Femur (tissue), 1 donor: ENCODE measurements around the gene PDGFB.
"Not testable (repeated sequence)": the region's sequence is repeated elsewhere in the genome, so short reads cannot be mapped to it uniquely, and the experiment has no call there.

ENCODE experiments used
- DNase-seq: peaks from one replicate; pipeline ENCODE4 v3.0.0-alpha.2; 2017

PDGFB gene

DNA sequence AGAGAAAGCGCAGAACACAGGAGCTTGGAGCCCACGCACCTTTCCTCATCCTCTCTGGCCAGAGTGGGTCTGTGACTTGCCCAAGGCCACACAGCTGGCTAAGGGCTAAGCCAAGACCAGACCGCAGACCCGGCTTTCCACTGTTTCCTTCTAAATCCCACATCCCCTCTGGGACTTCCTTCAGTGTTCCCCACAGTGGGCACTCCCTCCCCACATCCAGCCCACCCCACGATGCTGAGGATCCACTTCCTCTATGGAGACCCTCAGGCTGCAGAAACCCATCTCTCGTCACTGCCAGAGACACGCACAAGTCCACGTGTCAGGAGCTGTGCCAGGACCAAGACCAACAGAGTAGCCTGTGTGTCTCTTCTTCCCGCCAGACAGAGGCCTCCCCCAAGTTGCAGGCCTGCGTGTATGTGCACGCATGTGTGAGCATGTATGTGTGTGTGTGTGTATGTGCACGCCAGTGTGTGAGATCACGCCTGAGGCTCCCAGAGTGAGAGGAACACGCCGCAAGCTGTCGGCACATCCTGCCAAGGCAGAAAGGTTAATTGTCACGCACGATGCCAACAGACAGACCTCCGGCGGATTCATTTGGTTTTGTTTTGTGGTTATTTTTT lies 21.6 kb downstream of the PDGFB start:
- DNase-seq, result no peak

- no peak for DNase-seq
These were observed 22.6 kb downstream of the PDGFB start for GRCh38 chr22:39221999-39222686.

DNA sequence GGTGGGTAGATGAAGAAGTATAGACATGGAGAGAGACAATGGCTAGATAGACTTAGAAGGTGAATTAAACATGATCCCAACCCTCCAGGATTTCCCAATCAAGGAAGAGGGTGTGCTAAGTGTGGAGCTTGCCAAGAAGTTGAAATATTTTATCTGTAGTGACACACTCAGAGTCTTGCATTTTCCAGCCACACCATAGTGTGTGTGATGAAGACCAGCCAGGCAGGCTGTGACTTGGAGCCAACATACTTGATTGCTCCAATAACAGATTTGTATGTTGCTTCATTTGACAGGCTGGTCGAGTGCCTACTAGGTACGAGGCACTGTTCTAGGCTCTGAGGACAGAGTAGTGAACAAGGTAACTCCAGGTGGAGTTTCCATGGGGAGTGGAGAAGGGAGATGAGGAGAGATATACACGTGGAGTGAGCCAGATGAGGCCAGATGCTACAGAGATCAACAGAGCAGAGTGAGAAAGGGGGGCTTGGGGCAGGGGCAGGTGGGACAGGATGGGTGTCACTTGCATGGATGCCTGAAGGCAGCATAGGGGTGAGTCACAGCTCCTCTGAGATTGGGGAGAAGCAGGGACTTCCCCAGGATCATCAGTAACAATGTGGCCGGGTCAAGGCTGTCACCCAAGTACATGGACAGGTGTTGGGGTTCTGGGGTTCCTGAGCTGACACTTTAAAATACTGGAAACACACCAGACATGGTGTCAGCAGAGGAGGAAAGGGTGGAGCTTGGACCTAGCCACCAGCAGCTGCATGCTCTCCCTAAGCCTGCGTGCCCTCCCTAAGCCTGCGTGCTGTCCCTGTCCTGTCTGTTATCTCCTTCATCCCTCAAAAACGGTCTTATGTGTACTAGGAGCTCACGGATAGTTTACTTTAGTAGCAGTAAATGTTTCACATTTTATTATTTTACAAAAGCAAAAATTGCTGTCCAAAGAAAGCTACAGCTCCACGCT lies 23.6 kb downstream of the PDGFB start:
- DNase-seq, result no peak

DNA sequence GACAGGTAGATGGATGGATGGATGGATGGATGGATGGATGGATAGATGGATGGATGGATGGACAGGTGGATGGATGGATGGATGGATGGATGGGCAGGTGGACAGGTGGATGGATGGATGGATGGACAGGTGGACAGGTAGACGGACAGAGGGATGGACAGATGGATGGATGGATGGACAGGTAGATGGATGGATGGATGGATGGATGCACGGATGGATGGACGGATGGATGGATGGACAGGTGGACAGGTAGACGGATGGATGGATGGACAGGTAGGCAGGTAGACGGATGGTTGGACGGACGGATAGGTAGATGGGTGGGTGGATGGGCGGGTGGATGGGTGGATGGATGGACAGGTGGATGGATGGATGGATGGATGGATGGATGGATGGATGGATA lies 24.3 kb downstream of the PDGFB start:
- no peak for DNase-seq

DNA sequence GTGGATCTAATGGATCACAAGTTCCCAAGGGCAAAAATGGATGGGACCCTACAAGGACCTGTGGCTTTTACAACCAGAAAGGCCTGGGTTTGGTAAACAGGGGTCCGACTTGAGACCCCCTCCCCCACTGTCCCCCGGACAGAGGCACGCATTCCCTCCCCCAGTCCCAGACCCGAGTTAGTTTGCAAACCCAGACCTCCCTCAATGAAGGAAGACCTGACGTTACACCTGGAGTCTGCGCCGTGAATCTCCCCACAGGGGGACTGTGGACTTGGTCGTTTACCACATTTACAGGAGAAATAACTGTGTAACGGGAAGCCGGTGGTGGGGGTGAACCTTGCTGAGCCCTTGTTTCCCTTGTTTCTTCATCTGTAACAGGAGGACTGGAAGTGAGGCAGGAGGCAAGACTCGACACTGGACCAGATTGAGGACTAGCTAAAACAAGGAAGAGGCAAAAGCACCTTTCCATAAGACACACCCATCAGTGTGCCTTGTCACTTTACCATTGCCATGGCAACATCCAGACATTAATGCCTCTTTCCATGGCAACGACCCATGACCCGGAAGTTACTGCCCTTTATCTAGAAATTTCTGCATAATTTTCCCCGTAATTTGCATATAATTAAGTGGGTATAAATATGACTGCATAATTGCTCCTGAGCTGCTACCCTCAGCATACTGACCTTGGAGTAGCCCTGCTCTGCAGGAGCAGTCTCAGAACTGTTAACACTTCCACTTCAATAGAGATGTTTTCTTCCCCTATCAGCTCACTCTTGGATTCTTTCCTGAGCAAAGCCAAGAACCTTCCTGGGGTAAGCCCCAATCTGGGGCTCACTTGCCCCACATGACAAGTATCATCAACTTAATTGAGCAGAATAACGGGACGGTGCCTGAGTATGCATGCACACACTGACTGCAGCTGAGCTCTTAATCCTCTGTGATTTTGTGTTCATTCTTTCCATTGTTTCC lies 25.4 kb downstream of the PDGFB start:
- DNase-seq, result no peak

- not testable (repeated sequence) for DNase-seq
These were observed 26.4 kb downstream of the PDGFB start for GRCh38 chr22:39218432-39218831.

DNA sequence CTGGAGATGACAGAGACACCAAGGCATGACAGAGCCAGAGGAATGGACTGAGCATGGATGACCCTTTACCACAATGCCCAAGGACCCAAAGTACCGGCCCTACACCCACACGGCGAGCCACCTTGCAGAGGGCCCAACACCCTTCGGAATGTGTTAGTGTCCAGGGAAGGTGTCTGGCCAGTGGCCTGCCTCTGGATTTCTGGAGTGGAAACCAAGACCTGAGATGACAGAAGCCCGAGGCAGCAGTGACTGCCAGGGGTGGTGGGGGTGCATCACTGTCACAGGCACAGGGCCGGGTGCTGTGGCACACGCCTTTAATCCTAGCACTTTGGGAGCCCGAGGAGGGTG lies 28.7 kb downstream of the PDGFB start:
- DNase-seq, result no peak

GRCh38 chr22:39215426-39216142 lies 29.2 kb downstream of the PDGFB start:
- DNase-seq, result no peak

- DNase-seq, result no peak
These were observed 29.7 kb downstream of the PDGFB start for GRCh38 chr22:39215070-39215396.

DNA sequence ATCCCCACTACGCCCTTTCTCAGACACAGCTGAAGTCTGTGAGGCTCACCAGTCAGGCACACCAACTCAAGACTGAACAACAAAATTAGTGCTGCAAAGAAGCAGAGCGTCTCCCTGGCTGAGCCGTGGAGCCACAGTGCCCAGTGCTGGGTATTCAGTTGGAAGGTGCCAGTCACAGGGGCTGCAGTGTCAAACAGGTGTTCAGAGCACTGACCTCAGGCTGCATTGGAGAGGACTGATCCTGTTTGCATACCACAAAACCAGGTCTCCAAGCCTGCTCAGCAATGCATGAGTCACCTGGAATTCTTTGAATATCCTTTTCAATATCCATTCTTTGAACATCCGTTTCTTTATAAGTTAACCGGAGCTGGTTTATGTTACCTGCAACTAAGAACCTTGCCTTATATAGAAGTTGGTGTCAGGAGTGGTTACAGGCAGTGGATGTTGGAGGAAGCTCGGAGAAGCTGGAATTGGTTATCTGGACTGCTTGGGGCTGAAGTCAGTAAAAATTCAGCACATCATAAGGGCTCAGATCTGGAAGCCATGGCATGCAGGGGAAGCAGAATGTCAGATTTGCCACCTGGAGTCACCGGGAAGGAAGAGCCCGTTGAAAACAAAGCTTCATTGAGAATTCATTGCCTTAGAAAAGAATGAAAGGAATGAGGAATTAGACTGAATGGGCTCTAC lies 30.3 kb downstream of the PDGFB start:
- DNase-seq, result no peak

- DNase-seq, result no peak
These were observed 30.8 kb downstream of the PDGFB start for GRCh38 chr22:39214006-39214382.

DNA sequence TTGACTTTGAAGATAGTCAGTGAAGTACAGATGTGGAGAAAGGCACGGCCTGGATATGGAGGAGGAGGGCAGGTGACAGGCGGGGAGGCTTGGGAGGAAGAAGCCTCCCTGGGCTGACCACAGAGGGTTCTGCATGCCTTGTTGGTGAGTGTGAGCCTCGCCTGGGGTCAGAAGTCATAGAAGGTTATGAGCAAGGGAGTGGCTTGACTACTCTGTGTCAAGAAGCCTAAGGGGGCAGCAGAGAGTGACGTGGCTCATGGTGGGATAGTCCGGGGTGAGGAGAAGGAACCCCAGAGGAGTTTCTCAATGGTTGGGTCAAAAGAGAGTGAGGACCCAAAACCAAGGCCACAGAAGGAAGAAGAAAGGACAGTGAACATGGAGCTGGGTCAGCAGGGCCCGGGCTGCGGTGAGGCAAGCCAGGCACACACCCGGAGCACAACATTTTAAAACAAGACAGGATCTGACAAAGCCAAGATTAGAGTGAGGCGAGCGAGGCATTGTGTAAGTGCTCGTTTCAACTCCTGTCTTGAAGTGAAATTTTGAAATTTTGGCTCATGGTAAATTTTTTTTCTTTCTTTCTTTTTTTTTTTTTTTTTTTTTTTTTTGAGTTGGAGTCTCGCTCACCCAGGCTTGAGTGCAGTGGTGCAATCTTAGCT lies 31.9 kb downstream of the PDGFB start:
- DNase-seq, result no peak

GRCh38 chr22:39209756-39210155 lies 35.0 kb downstream of the PDGFB start:
- no peak for DNase-seq

GRCh38 chr22:39208013-39208680 lies 36.6 kb downstream of the PDGFB start:
- no peak for DNase-seq

DNA sequence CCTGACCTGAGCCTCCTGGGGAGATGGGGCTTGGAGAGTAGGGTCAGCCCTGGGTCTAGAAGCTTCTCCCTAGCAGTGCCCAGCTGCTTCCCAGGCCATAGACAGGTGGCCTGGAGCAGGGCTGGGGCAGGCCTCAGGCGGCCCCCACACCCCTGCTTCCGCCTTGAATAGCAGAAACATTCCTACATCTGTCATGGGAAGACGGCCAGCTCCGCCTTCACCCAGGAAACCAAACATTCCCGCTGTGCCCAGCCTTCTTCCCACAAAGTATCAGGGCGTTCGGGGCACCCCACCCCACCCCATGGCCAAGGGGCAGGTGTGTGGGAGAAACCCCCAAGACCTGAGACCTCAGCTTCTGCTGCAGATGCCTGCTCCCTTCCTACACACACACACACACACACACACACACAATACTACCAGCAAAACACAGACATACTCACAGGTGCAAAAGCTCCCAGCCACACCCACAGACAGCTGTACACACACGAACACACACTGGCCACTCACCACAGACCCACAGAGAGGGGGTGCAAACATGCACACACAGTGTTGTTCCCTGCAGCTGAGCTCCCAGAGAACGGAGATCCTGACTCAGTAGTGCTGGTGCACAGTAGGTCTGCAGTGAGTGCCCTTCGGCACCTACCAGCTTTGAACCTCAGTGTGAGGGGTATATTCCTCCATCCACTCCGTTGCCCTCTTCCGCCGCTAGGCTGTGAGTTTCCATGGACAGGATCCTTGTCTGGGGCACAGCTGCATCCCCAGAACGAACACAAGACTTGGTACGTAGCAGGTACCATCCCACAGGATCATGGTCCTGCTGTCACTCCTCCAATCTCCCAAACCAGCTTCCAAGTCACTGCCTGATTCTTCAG lies 37.4 kb downstream of the PDGFB start:
- peak; percentile 52 for DNase-seq

GRCh38 chr22:39206491-39206890 lies 38.3 kb downstream of the PDGFB start:
- DNase-seq, result no peak

DNA sequence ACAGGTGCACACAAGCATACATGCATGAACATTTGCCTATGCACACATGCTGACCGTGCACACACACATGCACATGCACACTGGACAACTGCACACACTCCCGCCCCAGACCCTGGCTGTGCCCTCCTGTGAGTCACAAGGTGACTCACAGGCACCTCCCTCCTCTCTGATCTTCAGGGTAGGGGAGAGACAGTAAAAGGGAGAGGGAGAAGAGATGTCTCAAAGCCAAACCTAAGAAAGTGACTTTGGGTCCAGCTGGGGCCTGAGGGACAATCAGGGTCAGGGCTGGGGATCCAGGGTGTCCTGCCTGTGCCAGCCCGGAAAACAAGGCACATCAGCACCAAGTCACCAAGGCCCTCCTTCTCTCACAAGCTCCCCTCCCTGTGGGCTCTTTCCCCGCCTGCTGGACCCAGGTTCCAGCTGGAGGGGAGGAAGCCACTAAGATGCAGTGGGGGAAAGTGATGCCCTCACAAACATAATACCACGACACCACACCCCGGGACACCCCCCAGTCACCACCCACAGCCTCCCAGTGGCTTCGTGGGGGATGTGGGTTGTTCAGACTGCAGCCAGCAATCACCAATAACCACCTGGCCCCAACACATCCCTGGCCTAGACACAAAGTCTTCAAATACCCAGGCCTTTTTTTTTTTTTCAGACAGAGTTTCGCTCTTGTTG lies 39.3 kb downstream of the PDGFB start:
- no peak for DNase-seq

DNA sequence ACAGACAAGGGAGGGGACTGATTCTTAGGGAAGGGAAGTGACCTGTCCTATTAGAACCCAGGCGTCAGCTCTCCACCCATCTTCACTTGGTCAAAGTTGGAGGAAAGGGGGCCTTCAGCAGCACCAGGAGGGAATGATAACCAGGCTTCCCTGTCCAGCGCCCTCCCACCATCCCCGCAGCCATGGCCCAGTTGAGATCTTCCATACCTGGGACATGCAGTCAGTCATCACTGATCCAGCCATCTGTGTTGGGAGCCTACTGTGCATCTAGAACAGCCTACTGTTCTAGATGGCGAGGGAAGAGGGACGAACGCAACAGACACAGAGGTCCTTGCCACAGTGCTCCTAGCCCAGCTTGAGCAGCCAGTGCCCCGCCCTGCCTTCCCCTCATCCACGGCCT lies 40.6 kb downstream of the PDGFB start:
- DNase-seq, result no peak

DNA sequence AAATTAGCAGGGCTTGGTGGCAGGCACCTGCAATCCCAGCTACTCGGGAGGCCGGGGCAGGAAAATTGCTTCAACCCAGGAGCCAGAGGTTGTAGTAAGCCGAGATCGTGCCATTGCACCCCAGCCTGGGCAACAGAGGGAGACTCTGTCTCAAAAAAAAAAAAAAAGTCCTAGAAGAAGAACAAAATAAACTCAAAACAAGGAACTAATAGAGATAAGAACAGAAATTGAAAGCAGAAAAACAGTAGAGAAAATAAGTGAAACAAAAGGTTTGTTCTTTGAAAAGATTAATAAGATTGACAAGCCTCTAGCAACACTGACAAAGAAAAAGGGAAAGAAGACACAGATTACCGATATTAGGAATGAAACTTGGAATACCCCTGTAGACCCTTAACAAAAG lies 47.2 kb downstream of the PDGFB start:
- DNase-seq, result no peak
